Measurements from ENCODE around the gene ISLR. TPM values are rescaled to one million over a fixed set of nuclear protein-coding genes. Genes with fewer than 3 reads are reported as not detected.

Gene ISLR
- total RNA-seq, 1 donor from 2014 or later, result 2.6 TPM

DNA sequence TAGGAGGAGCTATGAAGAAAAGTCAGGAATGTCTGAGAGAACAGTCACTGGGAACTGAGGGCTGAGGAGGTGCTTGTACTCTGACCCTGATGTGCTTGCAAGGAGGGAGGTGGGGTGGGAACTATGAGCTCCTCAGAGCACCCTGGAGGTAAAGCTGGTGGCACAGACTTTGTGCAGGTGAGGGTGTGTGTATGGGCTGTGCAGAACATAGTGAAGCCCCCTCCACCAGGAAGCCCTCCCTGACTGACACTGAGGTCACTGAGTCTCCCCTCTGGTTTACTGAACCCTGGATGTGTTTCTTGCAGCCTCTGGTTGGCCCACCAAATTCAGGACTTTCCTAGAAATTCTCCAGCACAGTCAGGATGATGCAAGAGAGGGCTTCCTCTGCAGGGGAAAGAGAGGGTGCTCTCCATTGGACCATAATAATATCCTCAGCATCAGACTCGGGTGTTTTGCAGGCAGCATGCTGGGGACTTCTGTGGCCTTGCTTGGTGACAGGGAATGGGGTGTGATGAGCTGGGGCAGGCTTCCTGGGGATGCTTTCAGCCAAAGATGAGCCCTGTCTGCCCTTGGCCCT is 1.5 kb upstream of the ISLR start:
- Mint-ChIP-seq H3K4me1 (peaks cover 73% of the 10 kb centered on the region), H3K4me3 (peak overlapping the region; percentile 69), H3K36me3 (ENCODE audit: low read depth) (peaks cover 4% of the 10 kb centered on the region), H3K27me3 (ENCODE audit: low read depth) (peaks cover 33% of the 10 kb centered on the region), H3K9me3 (no peaks in the 10 kb centered on the region), H3K27ac (ENCODE audit: unreplicated experiment) (peak overlapping the region; percentile 84)
- TF ChIP-seq, protein P1, sequence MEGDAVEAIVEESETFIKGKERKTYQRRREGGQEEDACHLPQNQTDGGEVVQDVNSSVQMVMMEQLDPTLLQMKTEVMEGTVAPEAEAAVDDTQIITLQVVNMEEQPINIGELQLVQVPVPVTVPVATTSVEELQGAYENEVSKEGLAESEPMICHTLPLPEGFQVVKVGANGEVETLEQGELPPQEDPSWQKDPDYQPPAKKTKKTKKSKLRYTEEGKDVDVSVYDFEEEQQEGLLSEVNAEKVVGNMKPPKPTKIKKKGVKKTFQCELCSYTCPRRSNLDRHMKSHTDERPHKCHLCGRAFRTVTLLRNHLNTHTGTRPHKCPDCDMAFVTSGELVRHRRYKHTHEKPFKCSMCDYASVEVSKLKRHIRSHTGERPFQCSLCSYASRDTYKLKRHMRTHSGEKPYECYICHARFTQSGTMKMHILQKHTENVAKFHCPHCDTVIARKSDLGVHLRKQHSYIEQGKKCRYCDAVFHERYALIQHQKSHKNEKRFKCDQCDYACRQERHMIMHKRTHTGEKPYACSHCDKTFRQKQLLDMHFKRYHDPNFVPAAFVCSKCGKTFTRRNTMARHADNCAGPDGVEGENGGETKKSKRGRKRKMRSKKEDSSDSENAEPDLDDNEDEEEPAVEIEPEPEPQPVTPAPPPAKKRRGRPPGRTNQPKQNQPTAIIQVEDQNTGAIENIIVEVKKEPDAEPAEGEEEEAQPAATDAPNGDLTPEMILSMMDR (conservative IDR thresholded peaks at IDR 0.05), result no peak
- no peak for DNase-seq (ENCODE audit: low read depth, low spot score)

DNA sequence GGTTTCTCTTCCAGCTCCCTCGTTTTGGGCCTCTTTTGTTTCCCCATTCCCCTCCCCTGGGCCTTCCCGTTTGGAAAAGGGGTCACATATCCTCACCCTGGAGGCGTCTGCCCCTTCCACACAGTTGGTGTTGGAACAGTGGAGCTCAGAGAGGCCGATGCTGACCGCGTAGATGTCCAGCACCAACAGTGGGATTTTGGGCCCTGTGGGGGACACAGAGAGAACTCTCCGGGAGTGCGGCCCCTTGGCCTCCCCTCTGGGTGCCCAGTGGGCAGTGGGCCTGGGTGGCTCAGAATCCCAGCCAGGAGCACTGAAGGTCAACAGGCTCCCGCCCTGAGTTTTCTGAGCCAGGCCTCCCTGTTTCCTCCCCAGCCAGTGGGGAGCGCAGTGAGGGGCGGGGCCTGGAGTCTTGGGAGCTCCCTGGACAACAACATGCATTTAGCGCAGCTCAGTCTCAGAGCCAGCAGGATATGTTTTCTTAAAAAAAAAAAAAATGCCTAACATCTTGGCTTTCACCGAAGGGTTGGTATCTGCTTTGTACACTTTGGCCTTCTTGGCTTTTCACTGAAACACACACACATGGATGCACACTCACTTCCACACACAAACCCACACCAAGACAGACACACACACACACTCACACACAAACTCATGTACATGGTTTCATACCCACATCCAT is 670 bp upstream of the ISLR start:
- Mint-ChIP-seq H3K9me3 (no peaks in the 10 kb centered on the region), H3K4me1 (peaks cover 77% of the 10 kb centered on the region), H3K4me3 (peak overlapping the region; percentile 69), H3K27ac (ENCODE audit: unreplicated experiment) (peak overlapping the region; percentile 84), H3K36me3 (ENCODE audit: low read depth) (peaks cover 4% of the 10 kb centered on the region), H3K27me3 (ENCODE audit: low read depth) (peaks cover 33% of the 10 kb centered on the region)
- TF ChIP-seq, protein P1 (conservative IDR thresholded peaks at IDR 0.05), result no peak
- no peak for DNase-seq (ENCODE audit: low read depth, low spot score)

DNA sequence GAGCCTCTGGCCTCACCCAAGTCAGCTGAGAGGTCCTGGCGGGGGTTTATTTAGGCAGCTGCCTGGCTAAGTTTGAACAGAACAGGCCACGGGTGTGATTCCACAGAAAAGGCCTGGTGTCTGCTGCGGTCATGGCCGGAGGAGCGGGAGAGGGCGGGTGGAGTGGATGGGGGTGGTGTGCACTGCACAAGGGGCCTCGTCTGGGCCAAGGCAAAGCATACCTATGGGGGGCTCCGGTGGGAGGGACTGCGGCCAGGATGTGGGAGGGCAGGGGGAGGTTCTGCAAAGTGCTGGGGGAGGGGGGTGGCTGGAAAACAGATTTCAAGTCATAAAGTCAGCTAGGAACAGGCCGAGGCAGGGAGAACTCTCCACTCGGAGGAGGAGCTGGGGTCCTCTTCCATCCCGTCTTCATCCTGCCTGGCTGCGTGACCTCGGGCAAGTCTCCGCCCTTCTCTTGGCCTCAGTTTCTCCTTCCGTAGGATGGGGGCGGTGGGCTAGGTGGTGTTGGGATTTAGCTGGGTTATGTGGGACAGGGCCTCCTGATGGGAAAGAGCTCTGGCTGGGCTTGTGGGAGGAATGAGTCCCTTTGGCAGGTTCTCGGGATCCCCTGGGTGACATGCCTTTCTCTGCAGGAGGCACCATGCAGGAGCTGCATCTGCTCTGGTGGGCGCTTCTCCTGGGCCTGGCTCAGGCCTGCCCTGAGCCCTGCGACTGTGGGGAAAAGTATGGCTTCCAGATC is 878 bp downstream of the ISLR start:
- peak overlapping the region; percentile 79 for H3K4me3 Mint-ChIP-seq
- H3K9me3 Mint-ChIP-seq, result no peaks in the 10 kb centered on the region
- H3K27me3 Mint-ChIP-seq (ENCODE audit: low read depth), result peaks cover 26% of the 10 kb centered on the region
- no peak overlapping the region for H3K27ac Mint-ChIP-seq (ENCODE audit: unreplicated experiment)
- H3K36me3 Mint-ChIP-seq (ENCODE audit: low read depth), result peaks cover 4% of the 10 kb centered on the region
- DNase-seq (ENCODE audit: low read depth, low spot score), result no peak
- peaks cover 76% of the 10 kb centered on the region for H3K4me1 Mint-ChIP-seq
- TF ChIP-seq, protein P1 (conservative IDR thresholded peaks at IDR 0.05), result no peak

DNA sequence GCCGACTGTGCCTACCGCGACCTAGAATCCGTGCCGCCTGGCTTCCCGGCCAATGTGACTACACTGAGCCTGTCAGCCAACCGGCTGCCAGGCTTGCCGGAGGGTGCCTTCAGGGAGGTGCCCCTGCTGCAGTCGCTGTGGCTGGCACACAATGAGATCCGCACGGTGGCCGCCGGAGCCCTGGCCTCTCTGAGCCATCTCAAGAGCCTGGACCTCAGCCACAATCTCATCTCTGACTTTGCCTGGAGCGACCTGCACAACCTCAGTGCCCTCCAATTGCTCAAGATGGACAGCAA is 1.4 kb downstream of the ISLR start:
- no peak for DNase-seq (ENCODE audit: low read depth, low spot score)
- Mint-ChIP-seq H3K27me3 (ENCODE audit: low read depth) (peaks cover 23% of the 10 kb centered on the region), H3K27ac (ENCODE audit: unreplicated experiment) (no peak overlapping the region), H3K36me3 (ENCODE audit: low read depth) (peaks cover 4% of the 10 kb centered on the region), H3K4me3 (peak overlapping the region; percentile 79), H3K9me3 (no peaks in the 10 kb centered on the region), H3K4me1 (peaks cover 74% of the 10 kb centered on the region)
- TF ChIP-seq, protein P1 (conservative IDR thresholded peaks at IDR 0.05), result no peak

DNA sequence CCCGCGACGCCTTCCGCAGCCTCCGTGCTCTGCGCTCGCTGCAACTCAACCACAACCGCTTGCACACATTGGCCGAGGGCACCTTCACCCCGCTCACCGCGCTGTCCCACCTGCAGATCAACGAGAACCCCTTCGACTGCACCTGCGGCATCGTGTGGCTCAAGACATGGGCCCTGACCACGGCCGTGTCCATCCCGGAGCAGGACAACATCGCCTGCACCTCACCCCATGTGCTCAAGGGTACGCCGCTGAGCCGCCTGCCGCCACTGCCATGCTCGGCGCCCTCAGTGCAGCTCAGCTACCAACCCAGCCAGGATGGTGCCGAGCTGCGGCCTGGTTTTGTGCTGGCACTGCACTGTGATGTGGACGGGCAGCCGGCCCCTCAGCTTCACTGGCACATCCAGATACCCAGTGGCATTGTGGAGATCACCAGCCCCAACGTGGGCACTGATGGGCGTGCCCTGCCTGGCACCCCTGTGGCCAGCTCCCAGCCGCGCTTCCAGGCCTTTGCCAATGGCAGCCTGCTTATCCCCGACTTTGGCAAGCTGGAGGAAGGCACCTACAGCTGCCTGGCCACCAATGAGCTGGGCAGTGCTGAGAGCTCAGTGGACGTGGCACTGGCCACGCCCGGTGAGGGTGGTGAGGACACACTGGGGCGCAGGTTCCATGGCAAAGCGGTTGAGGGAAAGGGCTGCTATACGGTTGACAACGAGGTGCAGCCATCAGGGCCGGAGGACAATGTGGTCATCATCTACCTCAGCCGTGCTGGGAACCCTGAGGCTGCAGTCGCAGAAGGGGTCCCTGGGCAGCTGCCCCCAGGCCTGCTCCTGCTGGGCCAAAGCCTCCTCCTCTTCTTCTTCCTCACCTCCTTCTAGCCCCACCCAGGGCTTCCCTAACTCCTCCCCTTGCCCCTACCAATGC is 2.0 kb downstream of the ISLR start:
- no peaks in the 10 kb centered on the region for H3K9me3 Mint-ChIP-seq
- no peak for DNase-seq (ENCODE audit: low read depth, low spot score)
- H3K4me3 Mint-ChIP-seq, result peak overlapping the region; percentile 79
- H3K27me3 Mint-ChIP-seq (ENCODE audit: low read depth), result peaks cover 22% of the 10 kb centered on the region
- no peak overlapping the region for H3K27ac Mint-ChIP-seq (ENCODE audit: unreplicated experiment)
- H3K36me3 Mint-ChIP-seq (ENCODE audit: low read depth), result peaks cover 4% of the 10 kb centered on the region
- TF ChIP-seq, protein P1 (conservative IDR thresholded peaks at IDR 0.05), result no peak
- peaks cover 71% of the 10 kb centered on the region for H3K4me1 Mint-ChIP-seq
